H1 (cell line): ENCODE results near the gene EMP2.

Experiments
- BCL11A ChIP-seq, 2 experiments: IDR thresholded peaks; one replicate each; pipeline ENCODE4 v1.6.1; 2011; ENCODE audit warnings: low read depth in 2 of 2, low read length in 2 of 2, mild to moderate bottlenecking in 2 of 2
- EZH2 ChIP-seq: fragments of 200-600 bp; sonication (generic); IDR thresholded peaks from 2 replicates; pipeline ENCODE4 v1.7.1; 2012; ENCODE audit warnings: low read depth, mild to moderate bottlenecking, moderate library complexity, low read length, inconsistent platforms; ENCODE audit not compliant: severe bottlenecking
- GABPA ChIP-seq: IDR thresholded peaks from 2 replicates; pipeline ENCODE4 v1.6.1; 2011; ENCODE audit warnings: mild to moderate bottlenecking, low read length, moderate library complexity, borderline replicate concordance; ENCODE audit not compliant: insufficient read depth
- HDAC2 ChIP-seq, 2 experiments: fragments of 300-600 bp in 1 of 2; sonication (generic) in 1 of 2; IDR thresholded peaks; 2 replicates each; pipeline ENCODE4 v1.6.1; 2011 to 2012; ENCODE audit warnings: low read depth in 2 of 2, low read length in 2 of 2, mild to moderate bottlenecking in 2 of 2, moderate library complexity in 2 of 2, borderline replicate concordance in 1 of 2, inconsistent platforms in 1 of 2
- HDAC6 ChIP-seq: IDR thresholded peaks from one replicate; pipeline ENCODE4 v1.7.1; 2012; ENCODE audit warnings: low read depth, mild to moderate bottlenecking, inconsistent platforms, low read length, moderate library complexity
- POLR2A ChIP-seq, 2 experiments: IDR thresholded peaks; 1 replicate in 1 of 2; 2 replicates in 1 of 2; pipeline ENCODE4 v1.6.1; 2011; ENCODE audit warnings: low read depth in 2 of 2, low read length in 2 of 2, mild to moderate bottlenecking in 2 of 2; ENCODE audit errors: control extremely low read depth in 1 of 2
- RFX5 ChIP-seq: IDR thresholded peaks from 2 replicates; pipeline ENCODE4 v1.6.1; 2011; ENCODE audit warnings: low read depth, low read length, improper control_type of control experiment, borderline replicate concordance
- TAF1 ChIP-seq: IDR thresholded peaks from 2 replicates; pipeline ENCODE4 v1.6.1; 2011; ENCODE audit warnings: mild to moderate bottlenecking, low read depth, low read length
- TCF12 ChIP-seq: IDR thresholded peaks from 2 replicates; pipeline ENCODE4 v1.6.1; 2011; ENCODE audit warnings: low read depth, mild to moderate bottlenecking, low read length
- YY1 ChIP-seq: IDR thresholded peaks from 2 replicates; pipeline ENCODE4 v1.6.1; 2011; ENCODE audit warnings: low read depth, mild to moderate bottlenecking, low read length
- TF ChIP-seq, protein P1 (sequence below), 3 experiments: IDR thresholded peaks; 1 replicate in 2 of 3; 2 replicates in 1 of 3; pipeline versions ENCODE4 v1.5.1 to v1.6.1; 2011; ENCODE audit warnings: low read length in 3 of 3, mild to moderate bottlenecking in 3 of 3, inconsistent platforms in 2 of 3, low read depth in 1 of 3, moderate library complexity in 1 of 3; ENCODE audit not compliant: insufficient read depth in 1 of 3; ENCODE audit errors: control extremely low read depth in 1 of 3

DNA sequence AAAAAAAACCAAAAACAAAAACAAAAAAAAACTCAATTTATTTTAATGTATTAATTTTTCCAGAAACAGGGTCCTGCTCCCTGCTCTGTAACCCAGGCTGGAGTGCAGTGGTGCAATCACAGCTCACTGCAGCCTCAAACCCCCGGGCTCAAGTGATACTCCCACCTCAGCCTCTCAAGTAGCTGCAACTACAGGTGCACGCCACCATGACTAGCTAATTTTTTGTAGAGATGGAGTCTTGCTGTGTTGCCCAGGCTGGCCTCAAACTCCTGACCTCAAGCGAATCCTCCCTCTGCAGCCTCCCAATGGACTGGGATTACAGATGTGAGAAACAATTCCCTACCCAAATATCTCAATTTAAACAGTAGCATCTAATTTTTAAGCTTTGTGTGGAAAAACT lies 25.2 kb upstream of the EMP2 start:
- no peak for TF ChIP-seq POLR2A (IDR thresholded peaks at IDR 0.05; ENCODE audit: control extremely low read depth in 1 of 2, low read depth in 2 of 2, low read length in 2 of 2)
- TF ChIP-seq RFX5, result no peak
- TF ChIP-seq TAF1, result no peak
- TF ChIP-seq, protein P1, sequence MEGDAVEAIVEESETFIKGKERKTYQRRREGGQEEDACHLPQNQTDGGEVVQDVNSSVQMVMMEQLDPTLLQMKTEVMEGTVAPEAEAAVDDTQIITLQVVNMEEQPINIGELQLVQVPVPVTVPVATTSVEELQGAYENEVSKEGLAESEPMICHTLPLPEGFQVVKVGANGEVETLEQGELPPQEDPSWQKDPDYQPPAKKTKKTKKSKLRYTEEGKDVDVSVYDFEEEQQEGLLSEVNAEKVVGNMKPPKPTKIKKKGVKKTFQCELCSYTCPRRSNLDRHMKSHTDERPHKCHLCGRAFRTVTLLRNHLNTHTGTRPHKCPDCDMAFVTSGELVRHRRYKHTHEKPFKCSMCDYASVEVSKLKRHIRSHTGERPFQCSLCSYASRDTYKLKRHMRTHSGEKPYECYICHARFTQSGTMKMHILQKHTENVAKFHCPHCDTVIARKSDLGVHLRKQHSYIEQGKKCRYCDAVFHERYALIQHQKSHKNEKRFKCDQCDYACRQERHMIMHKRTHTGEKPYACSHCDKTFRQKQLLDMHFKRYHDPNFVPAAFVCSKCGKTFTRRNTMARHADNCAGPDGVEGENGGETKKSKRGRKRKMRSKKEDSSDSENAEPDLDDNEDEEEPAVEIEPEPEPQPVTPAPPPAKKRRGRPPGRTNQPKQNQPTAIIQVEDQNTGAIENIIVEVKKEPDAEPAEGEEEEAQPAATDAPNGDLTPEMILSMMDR (IDR thresholded peaks at IDR 0.05; ENCODE audit: control extremely low read depth in 1 of 3, insufficient read depth in 1 of 3, low read depth in 1 of 3, low read length in 3 of 3), result no peak
- no peak for TF ChIP-seq TCF12
- TF ChIP-seq HDAC6, result no peak
- TF ChIP-seq HDAC2 (IDR thresholded peaks at IDR 0.05; ENCODE audit: borderline replicate concordance in 1 of 2, low read depth in 2 of 2, low read length in 2 of 2), result no peak
- no peak for TF ChIP-seq EZH2
- no peak for TF ChIP-seq GABPA
- TF ChIP-seq BCL11A (IDR thresholded peaks at IDR 0.05; ENCODE audit: low read depth in 2 of 2, low read length in 2 of 2), result no peak
- no peak for TF ChIP-seq YY1
